GM21529 (cell line): ENCODE data around the gene GCSAML.

ENCODE experiments used
- ATAC-seq: cut with Tn5 transposase; IDR thresholded peaks from one replicate; pipeline ENCODE4 v1.9.1; 2021; ENCODE audit not compliant: unreplicated experiment

Gene GCSAML

DNA sequence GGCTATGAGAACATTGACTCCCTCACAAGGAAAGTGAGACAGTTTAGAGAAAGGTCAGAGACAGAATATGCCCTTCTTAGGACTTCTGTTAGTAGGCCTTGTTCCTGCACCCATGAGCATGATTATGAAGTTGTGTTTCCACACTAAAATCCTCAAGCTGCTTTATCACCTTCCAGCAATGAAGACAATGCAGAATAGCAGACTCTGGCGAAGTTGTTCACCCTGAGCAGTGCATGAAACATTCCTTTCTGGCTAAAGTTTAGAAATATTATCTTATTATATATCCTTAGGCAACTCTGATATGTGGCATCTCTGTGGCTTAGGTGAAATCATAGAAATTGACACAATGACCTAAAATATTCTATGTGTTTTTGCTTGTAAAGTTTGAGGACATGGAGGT is 25.3 kb downstream of the GCSAML start:
- ATAC-seq: no peak

DNA sequence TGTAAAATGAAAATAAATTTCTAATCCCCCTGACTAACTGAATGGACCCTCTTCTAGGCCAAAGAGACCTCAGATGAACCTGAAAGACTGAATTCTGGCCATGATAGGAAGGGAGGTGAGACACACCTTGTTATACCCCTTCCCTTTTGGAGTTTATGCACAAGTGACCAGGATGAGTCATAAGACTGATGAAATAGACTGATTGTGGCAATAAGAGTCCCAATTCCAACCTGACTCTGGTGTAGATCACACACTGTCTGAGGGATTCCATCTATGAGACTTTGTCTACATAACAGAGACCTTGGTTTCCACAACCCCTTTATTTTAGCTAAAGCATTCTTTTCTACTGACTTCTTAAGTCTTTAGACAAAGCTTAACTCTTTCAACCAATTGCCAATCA is 25.7 kb downstream of the GCSAML start:
- no peak for ATAC-seq

DNA sequence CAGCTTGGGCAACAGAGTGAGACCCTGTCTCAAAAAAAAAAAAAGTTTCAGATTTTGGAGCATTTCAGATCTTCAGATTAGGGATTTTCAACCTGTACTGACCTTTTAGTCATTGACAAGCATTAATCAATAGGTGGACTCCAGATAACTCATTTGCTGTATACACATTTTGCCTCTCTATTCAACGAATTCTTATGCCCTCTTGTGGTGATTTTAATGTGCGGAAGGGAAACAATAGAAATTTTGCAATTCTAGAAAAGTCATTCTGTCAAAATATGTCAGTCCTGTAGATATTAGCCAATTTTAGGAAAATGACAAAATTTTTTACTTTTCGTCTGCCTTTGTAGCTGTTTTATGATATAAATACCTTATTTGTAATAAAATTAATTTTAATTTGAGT is 27.6 kb downstream of the GCSAML start:
- ATAC-seq: peak; percentile 70

DNA sequence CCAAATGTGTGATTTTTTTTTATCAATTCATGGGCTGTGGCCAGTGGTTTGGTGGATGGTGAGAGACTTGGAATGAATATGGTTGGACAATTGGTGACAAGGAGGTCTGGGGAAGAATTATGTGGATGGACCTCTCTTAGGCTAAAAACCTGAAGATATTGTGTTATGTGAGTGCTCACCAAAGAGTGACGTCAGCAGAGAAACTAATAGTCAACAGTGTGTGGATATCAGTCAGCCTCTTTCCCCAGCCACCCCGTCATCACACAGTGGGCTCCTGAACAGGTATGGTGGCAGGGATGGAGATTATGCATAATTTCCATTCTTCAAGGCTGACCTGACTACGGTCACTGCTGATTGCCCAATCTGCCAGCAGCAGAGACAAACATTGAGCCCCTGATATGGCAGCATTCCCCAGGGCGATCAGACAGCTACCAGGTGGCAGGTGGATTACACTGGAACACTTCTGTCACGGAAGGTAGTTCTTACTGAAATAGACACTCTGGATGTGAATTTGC is 30.1 kb downstream of the GCSAML start:
- no peak for ATAC-seq

DNA sequence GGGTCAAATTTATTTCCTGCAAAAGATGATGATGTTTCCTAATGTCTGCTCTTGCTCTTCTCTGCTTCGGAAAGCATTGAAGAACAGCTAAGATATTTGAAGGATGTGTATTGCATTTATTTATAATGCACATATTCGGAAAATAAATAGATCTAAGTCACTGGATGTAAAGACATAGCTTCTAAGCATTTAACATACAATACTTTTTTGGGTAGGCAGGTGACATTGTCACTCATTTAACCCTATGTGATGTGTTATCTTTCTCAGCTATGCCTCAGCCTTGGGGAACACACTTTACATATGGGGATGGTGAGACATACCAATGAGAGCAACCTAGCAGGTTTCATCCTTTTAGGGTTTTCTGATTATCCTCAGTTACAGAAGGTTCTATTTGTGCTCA is 39.1 kb downstream of the GCSAML start, which contains the start of gene OR2G2:
OR2G2 (plus strand) TSS at position 301 of the 400 bp plus-strand sequence; CDS start at position 301, 0 bp downstream.
- ATAC-seq: no peak

DNA sequence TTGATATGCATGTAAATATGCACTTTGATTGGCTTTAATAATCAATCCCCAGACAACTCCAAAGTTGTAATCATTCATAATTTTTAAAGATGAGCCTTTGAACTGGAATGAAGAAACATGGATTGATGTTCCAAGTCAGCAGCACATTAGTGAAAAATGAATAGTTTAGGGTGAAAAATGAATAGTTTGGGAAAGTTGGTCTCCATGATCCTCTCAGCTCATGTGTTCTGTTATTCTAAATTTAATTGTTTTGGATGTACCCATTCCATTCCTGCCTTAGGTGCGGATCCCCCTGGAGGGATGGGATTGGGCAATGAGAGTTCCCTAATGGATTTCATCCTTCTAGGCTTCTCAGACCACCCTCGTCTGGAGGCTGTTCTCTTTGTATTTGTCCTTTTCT is 56.4 kb downstream of the GCSAML start, which contains the start of gene OR2G3:
OR2G3 (plus strand) TSS at position 301 of the 400 bp plus-strand sequence; CDS start at position 301, 0 bp downstream.
- ATAC-seq: no peak

DNA sequence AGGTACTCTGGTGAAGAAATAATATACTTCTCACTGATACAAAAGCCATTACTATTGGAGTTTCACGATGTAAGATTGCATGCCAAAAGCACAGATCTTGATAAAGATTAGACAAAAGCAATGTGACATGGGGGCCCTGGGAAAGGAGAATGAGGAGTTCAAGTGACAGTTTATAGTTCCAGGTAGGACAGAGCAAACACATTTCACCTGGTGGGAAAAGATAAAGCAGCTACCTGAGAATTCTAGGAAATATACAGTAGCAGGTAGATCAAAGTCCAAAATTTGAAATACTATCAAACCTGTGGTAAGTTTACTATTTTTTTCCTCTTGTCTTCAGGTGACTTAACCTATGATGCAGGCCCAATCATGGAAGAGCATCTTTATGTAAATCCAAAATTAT is 64.5 kb downstream of the GCSAML start:
- ATAC-seq: no peak

DNA sequence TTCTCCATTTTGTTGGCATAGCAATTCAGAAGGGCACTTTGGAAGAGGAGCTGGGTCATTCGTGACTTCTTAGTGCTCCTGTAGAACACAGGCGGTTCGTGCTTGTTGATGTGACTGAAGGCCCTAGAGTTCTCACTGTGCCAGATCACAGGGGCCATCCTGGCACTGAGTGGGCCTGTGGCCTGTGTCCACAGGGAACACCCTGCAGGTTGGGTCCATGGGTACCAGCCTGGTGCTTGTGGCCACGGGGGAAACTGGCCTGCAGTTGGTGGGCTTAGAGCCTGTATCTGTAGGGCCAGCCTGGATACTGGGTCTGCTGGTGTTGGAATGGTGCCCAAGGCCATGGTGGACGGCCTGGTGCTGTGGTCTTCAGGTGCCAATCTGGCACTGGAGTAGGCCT is 65.7 kb downstream of the GCSAML start:
- ATAC-seq: no peak
